NCI-H524 (cell line): ENCODE data around the gene SLC51B.
A peak's percentile ranks its signal among the peaks of the same experiment; 100 is the strongest.
"Not testable (repeated sequence)": the region's sequence is repeated elsewhere in the genome, so short reads cannot be mapped to it uniquely, and the experiment has no call there.

Source experiments
- DNase-seq, 2 experiments: peaks; one replicate each; lab custom pipeline; 2025; lab: John Stamatoyannopoulos, UW

Gene SLC51B

DNA sequence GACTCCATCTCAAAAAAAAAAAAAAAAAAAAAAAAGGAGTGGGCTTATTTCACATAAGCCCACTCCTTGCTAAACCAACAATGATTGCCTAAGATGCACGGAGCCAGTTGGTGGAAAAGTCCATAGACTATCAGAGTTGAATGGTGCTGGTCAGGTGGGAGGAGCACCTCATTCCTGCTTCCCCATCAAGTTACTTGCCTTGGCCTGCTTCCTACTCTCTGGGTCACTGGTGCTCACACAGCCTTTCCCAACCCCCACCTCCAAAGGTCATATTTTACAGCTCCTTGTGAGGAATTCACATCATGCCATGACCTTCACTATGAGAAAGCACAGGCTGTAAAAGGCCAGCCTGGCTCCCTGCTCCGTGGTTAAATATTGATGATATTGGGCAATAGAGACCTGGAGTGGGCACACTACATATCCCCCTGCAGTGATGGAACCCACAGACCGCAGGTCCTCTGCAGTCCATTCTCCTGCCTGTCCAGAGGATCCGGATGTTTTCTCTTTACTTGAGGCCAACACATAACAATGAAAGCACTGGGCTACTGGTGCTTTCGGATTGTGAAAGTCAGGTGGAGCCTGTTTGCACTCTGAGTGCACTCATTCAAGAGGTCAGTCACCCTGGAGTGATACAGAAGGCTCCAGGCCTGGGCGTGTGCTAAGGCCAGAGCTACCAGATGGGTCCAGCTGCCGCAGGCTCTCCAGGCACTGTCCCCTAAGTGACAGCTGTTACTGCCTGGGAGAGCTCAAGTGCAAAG is at the start of gene SLC51B:
SLC51B (plus strand) TSS at position 664 of the 758 bp plus-strand sequence. CDS start 4,618 bp downstream, outside the sequence.
- DNase-seq, result peak; percentile 87 to 96

DNA sequence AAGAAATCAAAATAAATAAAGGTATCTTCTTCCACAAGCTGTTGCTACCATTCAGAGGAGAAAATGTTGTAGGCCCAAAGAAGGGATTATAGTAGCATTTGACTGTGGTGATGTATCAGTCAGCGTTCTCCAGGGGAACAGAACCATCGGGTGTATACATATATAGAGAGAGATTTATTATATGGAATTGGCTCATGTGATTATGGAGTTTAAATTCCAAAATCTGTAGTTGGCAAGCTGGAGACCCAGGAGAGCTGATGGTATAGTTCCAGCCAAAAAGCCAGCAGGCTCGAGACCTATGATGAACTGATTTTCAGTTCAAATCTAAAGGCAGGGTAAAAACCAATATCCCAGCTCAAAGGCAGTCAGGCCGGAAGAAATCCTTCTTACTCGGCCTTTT is 48.1 kb upstream of the SLC51B start:
- DNase-seq, result no peak

DNA sequence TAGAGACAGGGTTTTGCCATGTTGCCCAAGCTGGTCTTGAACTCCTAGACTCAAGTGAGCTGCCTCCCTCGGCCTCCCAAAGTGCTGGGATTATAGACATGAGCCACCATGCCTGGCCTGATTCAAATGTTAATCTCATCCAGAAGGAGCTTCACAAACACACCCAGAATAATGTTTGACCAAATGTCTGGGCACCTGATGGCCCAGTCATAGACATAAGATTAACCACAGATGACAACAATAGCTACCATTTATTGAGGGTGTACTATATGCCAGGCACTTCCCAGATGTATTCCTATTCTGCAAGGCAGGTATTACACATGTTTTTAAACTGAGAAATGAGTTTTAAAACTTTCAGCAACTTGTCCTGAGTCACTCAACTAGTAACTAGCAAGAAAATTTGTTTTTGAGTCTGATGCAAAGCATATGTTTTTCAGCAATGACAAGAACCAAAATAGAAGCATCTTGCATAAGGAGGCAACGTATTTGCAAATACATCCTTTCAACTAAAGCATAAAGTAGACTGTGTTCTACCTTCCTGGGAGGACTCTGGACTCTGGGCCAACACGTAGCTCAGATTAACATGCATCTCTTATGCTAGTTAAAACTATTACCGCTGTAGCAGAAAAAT is 47.3 kb upstream of the SLC51B start:
- DNase-seq, result no peak

DNA sequence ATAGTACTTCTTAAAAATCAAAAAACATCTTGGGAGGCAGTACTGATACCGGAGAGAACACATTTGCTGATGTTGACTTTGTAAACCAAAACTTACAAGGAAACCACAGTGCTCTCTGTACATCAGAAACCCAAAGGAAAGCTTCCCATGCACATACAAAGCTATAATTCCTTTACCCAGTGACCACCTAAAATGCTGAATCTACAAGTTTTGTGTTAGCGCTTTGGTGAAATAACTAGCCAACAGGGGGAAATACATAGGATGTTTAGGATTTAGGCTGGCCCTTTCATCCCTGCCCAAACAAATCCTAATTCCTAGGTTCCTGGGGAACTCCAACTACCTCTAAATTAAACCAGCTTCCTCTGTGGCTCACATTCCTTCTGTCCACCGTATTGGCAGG is 40.2 kb upstream of the SLC51B start:
- no peak for DNase-seq

DNA sequence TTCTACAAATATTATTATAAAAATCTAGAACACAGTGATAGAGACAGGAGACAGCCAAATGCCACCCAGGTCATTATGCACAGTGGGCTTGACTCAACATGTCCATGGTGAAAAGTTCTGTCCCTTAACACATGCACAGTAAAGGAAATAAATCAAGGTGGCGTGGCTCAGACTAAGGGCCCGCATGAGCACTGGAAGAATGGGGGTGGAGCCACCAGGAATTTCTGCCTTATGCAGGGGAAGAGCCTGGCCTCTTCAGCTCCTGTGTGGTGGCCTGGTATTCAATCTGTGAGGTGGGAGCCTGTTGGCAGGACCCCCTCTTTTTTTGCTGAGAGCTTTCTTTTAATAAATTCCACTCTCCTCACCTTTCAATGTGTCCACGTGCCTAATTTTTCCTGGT is 38.3 kb upstream of the SLC51B start:
- DNase-seq, result no peak

DNA sequence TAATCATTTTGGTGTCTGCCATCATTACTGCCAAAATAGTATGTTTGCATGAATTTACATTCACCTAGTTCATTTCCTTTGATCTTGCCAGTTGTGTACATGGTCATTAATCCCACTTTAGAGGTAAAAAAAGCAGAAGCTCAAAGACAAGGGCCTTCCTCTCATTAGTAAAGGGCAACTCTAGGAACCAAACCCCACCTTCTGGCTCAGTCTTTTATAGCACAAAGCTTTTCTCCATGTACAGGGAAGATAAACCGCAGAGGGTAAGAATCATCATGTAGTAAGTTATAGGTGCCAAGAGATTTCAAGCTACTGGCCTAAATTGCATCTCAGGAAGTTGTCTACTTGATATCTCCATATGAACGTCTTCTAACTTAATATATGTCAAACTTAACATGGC is 36.2 kb upstream of the SLC51B start:
- DNase-seq, result peak in 1 of 2 experiments; percentile 52

DNA sequence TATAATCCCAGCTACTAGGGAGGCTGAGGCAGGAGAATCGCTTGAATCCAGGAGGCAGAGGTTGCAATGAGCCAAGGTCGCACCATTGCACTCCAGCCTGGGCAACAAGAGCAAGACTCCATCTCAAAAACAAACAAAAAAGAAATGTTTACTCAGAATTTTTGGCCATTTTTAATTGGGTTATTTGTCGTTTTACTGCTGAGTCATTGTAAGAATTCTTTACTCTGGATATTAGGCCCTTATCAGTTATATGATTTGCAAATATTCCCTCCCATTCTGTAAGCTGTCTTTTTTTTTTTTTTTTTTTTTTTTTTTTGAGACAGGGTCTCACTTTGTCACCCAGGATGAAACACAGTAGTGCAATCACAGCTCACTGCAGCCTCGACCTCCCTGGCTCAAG is 34.0 kb upstream of the SLC51B start:
- not testable (repeated sequence) for DNase-seq

DNA sequence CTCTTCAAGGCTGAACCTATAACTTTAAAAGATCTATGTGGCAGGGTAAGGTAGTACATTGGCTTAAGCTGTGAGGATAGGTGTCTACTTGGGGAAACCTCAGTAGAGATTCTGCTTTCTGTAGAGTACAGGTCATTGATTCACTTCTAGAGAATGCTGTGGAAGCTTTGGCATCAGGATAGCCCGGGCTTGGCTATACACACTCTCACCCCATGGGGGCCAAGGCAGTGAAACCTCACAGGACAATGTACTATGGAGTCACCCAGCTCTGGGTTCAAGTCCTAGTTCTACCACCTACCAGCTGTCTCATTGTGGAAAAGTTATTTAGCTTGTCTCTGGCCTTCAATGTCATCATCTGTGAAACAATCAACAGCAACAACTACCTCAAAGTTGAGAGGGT is 24.8 kb upstream of the SLC51B start:
- DNase-seq, result no peak

DNA sequence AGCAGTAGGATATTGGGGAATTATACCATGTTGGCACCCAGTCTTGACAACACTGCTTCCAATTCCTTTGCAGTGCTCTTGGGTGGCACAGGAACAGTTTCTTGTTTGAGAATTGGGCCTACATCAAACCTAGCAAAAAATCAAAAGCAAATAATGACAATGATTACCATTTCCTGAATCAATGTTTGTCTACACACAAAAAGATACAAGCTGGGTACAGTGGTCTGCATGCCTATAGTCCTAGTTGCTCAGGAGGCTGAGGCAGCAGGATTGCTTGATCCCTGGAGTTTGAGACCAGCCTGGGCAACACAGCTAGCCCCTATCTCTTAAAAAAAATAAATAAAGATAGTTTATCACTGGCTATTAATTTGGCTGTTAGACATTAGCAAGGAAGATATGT is 23.7 kb upstream of the SLC51B start:
- no peak for DNase-seq

DNA sequence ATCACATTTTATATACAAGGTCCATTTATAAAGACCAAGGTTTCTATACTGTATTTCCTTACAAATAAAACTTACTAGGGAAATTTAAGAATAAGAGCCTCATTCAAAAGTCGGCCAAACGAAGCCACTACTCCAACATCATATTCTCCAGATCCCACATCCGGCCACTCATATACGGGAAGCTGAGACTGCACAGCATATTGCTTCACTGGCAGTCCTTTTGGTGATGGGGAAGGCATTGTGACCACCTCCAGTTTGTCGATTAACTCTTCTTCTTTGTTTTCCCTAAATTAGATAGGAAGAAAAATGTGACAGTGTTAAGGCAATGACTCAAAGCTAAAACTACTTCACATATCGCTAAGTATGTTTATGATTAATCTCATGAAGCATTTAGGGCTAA is 18.4 kb upstream of the SLC51B start:
- no peak for DNase-seq

DNA sequence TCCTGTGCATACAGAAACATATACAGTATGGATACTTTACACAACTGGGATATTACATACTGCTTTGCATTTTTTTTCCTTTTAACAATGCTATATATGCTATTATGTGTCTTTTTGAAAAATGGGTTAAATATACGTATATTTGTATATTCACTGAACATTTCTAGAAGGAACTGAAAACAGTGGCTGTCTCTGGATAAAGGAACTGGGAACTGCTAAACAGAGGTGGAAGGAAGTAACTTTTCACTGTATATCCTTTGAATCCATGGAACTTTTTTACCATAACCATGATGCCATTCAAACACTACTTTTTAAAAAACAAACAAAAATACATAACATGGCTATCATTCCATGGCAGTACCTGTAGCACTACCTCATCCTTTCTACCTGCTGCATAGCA is 17.6 kb upstream of the SLC51B start:
- DNase-seq, result no peak

DNA sequence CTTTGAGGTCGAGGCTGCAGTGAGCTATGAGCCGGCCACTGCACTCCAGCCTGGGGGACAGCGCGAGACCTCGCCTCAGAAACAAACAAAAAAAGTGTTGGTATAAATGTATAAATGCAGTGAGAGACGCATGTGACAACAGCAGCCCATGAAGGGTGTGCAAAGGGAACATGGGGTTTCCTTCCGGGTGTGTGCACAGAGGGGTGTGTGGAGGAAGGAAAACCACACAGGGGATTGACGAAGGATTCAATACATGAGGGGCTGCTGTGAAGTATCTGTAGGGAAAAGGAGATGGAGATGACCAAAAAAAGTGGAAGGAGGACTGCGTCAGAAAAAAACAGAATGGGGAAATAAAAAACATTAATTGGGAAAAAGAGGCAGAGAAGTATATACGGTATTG is 16.8 kb upstream of the SLC51B start:
- DNase-seq, result no peak

DNA sequence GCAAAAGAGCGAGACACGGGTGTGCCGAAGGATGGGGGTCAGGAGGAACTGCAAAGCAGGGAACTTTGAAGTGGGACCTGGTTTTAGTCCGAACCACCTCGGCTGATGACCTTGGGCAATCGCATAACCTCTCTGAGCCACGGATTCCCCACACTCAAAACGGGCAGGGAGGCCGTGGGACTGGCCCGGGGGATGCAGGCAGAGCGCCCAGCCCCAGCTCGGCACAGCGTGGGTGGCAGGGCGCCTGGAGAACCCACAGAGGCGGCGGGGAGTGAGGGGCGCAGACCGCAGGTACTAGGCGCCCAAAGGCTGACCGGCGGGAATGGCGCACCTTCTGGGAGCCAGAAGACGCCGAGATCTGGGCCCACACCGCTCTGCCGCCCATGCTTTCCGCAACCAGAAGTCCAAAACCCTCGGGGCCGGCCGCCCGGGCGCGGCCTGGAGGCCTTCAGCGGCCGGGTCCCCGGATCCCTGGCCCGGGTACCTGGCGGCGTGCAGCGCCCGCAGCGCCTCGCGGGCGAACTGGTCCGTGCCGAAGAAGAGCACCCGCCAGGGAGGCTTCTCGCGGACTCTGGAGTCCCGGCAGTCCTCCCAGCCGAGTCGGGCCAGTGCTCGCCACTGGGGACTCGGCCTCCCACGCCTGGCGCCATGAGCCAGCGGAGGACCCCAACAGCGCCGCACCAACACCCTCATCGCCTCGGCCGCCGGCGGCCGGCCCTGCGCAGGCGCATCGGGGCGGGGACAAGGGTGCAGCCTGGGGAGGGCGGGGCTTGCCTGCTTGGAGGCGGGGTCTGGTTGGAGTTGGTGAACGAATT is 16.1 kb upstream of the SLC51B start, which contains the start of gene MTFMT:
MTFMT (minus strand) TSS at position 719 of the 815 bp plus-strand sequence; CDS start at position 693, 26 bp downstream.
- peak; percentile 49 to 87 for DNase-seq

DNA sequence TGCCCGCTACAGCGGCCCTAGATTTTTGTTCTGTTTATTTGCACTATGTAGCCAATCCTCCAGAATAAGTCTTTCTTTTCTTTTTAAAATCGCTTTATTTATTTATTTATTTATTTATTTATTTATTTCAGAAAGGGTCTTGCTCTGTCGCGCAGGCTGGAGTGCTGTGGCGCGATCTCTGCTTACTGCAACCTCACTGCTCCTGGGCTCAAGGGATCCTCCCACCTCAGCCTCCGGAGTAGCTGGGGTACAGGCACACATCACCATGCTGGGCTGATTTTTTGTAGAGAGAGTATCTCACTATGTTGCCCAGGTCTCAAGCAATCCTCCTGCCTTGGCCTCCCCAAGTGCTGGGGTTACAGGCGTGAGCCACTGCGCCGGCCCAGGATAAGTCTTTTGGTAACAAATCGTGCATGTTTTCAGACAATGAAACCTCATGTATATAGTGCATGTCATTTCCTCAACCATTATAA is 15.4 kb upstream of the SLC51B start:
- no peak for DNase-seq

DNA sequence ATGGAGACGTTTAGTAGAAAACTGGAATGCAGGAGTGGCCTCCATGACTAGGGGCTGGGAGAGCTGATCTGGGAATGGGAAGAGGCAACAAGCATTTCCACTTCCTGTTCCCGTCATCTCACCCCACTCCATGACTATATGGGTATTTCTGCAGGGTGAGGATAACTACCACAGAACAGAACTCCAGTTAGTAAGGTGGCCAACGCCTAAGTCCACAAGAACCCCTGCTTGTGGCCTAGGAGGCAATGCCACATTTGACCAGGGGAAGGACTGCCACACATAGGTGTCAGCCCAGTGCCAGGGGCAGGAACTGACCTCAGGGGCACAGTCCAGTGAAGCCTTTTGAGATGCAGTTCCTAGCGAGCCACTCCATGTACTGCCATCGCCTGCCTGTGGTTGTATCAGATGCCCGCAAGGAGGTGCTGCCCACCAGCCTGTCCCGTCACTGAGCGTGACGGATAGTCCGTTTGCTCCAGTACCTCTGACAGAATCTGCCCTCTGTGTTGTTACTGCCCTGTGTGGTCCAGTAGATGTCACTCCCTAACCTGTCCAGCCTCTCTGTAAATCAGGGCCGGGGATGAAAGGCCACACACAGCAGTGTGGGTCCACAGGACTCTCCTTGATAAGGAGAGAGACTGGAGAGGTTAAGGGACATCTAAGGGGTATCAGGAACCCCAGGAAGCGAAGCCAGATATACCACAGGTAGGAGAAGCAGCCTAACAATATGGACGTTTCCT is 12.2 kb upstream of the SLC51B start:
- peak; percentile 83 to 94 for DNase-seq

DNA sequence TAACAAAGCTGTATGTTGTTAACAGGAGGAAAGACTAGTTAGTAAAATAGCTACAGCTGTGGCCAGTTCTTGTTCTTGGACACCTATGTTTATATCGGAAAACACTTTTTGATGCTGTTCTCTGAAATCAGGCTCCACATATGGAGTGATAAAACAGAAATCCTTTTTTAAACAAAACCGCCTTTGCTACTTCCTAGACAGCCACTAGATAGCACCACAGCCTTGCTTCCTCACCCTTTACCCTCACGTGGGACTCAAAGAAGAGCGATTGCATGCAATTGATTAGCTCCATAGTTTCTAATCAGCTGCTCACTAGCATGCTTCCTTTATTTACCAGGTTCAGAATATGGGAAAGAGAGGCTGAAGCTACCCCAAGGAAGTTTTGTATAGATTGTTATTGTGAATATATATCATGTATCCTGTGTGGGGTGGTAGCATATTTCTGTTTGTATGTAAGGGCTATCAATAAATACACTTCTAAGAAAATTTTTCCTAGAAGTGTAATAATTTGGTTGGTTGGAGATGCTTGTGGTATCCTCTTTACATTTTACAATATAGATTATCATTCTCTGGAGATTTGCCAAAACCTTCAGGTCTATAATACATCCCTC is 11.4 kb upstream of the SLC51B start:
- peak; percentile 15 to 77 for DNase-seq

DNA sequence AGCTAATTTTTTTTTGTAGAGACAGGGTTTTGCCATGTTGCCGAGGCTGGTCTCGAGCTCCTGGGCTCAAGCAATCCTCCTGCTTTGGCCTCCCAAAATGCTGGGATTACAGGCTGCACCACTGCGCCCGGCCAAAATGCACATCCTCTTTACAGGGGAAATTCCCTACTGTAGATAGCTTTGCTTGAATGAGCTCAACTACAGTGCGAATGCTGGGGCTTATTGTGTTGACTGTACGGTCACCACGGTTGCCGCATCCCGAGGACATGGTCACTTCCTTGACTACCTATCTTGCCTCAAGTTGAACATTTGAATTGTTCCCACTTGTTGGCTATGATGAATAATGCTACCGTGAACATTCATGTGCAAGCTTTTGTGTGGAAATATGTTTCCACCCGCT is 10.5 kb upstream of the SLC51B start:
- no peak for DNase-seq

DNA sequence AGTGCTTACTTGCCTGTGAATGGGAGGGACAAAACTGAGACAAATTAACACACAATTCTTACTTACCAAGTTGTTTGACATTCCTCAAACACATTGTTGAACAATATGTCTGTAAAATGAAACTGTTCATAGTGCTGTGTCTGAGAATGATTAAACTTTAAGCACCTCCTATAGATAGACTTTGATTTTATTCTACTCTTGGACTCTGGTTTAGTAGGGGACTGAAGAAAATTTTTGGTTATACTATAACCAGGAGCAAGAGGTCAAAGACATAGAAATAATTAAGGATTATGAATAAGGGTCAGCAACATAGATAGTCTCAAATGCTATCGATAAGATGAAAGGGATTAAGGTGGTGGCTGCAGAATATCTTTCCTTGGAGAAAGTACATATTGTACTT is 7.9 kb upstream of the SLC51B start:
- DNase-seq, result no peak

DNA sequence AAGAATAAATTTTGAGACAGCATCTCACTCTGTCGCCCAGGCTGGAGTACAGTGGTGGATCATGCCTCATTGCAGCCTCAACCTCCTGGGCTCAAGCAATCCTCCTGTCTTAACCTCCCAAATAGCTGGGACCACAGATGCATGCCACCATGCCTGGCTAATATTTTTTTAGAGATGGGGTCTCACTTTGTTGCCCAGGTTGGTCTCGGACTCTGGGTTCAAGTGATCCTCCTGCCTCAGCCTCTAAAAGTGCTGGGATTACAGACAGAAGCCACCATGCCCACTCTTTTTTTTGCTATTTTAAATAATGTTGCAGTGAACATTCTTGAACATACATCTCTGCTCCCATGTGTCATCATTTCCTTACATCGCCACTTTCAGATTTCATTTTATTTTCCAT is 6.8 kb upstream of the SLC51B start:
- no peak for DNase-seq

DNA sequence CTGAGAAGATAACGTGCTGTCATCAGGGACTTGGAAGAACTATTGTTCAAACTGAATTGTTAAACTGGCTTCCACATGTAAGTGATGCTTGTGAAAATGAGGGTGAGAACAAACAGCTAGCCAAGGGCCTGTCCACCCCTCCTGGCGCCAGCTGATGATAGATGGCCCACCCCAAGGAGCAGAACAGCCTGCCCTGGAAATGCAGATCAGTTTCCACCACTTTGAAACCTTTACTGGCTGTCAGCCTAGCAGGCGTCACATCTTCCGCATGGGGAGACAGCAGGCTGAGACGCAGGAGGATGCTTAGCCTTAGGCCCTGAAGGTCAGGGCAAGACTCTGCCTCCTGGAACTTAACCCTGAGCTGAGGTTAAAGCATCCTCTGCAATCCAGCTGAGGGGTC is 6.4 kb upstream of the SLC51B start:
- DNase-seq, result no peak

DNA sequence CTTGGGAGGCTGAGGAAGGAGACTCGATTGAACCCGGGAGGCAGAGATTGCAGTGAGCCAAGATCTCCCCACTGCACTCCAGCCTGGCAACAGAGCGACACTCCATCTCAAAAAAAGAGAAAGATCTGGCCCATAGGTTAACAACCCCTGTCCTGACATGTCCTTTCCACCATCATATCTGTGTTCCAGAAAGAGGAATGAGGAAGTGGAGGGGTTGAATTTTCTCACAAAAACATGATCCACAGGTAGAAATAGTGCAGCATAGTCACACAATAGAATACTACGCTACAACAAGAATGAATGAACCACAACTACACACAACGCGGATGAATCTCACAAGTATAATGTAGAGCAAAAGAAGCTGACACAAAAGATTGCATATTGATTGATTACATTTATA is 4.7 kb upstream of the SLC51B start:
- DNase-seq, result no peak

DNA sequence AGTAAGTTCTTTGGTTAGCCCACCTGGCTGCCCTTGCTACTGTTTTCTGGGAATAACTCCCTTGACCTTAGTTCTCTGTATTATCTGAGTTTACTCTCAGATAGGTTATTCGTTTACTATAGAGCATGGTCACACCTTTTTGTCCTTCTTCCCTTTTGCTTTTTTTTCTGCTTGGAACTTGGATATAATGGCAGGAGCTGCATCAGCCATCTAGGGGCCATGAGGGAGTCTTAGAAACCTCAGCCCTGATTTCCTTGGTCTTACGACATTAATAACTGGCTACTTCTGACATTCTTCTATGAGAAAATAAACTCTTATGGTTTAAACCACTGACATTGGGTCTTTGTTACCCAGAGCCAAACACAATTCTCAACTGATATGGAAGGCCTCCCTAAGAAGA is 3.4 kb upstream of the SLC51B start:
- DNase-seq, result no peak
